HG03095 (cell line): ENCODE data around the gene CDHR3.
"Not testable (repeated sequence)": the region's sequence is repeated elsewhere in the genome, so short reads cannot be mapped to it uniquely, and the experiment has no call there.

Experiments
- ATAC-seq: cut with Tn5 transposase; IDR thresholded peaks from one replicate; pipeline ENCODE4 v1.9.1; 2021; ENCODE audit warnings: moderate library complexity; ENCODE audit not compliant: unreplicated experiment

Gene CDHR3

GRCh38 chr7:105962353-105962752, 711 bp upstream of the CDHR3 start:
- no peak for ATAC-seq

DNA sequence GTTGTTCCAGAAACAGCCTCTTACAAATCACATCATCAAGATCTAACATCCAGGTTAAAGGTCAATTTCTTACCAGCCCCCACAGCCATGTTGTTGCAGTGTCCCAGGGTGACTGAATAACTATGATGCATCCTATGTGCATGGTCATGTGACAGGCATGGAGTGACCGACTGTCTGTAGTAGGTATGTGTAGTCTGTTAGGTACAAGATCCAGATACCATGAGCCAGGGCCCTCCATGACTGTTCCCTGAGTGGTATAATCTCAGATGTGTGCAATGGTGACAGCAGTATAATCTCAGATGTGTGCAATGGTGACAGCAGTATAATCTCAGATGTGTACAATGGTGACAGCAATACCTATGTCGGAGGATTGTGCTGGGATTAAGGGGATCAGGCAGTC, 8.8 kb downstream of the CDHR3 start:
- ATAC-seq, result no peak

DNA sequence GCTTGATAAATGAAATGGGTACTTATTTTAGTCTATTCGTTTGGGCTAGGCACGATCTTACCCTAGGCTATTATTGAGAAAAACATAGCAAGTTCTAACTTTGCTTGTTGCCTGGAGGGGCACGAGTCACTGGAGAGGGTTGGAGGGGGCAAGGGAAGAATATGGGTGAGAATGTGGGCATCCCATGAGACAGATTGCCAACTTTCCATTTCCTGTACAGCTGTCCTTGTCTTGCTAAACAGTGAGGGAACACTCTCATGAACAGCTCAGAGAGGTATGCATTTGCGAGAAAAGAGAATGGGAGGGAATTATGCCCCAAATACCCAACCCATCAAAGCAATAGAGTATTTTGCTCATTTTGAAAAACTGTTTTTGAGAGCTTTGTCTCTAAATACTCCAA, 9.2 kb downstream of the CDHR3 start:
- no peak for ATAC-seq

GRCh38 chr7:105974471-105974870, 11.4 kb downstream of the CDHR3 start:
- ATAC-seq, result no peak

- ATAC-seq, result no peak
These were observed 12.8 kb downstream of the CDHR3 start for GRCh38 chr7:105975770-105976417.

DNA sequence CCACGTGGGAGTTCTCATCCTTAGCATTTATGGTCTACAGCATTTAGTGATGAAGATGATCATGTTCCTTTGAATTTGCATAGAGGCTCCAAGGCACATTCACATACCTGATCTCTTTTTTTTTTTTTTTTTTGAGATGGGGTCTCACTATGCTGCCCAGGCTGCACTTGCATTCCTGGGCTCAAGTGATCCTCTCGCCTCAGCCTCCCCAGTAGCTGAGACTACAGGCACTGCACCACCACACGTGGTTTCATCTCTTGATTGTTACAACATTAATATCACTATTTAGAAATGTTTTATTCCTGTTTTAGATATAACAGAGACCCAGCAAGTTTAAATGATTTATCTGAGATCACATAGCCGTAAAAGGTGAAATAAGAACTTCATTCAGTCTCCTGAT, 13.8 kb downstream of the CDHR3 start:
- ATAC-seq, result no peak

DNA sequence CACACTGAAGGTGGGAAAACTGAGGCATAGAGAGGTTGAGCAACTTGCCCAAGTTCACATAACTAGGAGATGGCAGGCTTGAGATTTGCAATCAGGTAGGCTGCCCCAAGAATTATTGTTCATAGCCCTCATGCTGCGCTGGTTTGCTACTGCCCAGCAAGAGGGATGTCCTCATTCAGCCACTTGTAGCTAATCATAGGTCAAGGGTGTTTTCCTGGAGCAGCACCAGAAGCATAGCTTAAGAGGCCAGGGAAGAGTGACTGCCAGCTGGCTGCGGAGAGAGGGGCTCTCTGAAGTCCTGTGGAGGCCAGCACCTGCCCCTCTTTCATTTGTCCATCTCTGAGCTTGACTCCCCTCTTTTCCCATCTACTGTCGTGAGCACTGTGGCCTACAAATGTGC, 15.0 kb downstream of the CDHR3 start:
- no peak for ATAC-seq

GRCh38 chr7:105978974-105979373, 15.9 kb downstream of the CDHR3 start:
- no peak for ATAC-seq

- no peak for ATAC-seq
These were observed 16.3 kb downstream of the CDHR3 start for GRCh38 chr7:105979405-105979804.

DNA sequence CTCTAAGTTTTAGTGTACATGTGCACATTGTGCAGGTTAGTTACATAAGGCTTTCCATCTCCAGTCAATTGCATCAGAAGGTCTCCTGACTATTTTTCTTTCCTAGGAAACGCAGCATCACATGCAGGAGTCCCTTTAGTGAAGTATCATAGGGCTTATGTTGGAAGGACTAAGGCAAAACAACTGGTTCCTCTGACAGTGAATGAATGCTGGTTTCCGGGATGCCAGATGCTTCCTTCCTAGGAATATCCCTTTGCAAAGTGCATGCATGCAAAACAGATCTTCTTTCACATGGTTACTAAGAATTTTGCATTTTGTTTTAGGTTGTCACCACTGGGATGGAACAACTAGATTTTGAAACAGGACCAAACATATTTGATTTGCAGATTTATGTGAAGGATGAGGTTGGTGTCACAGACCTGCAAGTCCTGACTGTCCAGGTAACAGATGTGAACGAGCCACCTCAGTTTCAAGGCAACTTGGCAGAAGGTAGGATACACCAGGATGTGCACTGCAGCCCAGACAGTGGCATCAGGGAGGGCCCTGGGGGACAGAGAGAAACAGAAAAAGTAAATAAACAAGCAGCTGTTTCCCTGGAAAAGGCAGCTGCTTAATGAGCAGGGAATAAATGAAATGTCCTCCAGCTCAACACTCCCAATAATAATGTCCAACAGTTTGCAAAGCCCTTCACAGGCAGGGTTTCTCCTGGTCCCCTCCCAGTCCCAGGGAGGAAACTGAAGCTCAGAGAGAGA, 17.8 kb downstream of the CDHR3 start:
- no peak for ATAC-seq

DNA sequence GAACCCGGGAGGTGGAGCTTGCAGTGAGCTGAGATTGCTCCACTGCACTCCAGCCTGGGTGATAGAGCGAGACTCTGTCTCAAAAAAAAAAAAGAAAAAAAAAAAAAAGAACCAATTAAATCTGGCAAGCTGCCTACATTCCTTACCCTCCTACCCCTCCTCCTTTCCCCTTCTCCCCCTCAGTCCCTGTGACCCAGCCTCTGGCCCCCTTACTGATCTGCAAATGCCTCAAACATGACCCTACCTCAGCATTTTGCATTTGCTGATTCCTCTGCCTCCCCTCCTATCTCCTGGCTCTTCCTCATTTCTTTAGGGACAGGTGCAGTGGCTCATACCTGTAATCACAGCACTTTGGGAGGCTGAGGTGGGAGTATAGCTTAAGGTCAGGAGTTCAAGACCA, 19.3 kb downstream of the CDHR3 start:
- no peak for ATAC-seq

- ATAC-seq, result not testable (repeated sequence)
These were observed 21.7 kb downstream of the CDHR3 start for GRCh38 chr7:105984808-105985207.

DNA sequence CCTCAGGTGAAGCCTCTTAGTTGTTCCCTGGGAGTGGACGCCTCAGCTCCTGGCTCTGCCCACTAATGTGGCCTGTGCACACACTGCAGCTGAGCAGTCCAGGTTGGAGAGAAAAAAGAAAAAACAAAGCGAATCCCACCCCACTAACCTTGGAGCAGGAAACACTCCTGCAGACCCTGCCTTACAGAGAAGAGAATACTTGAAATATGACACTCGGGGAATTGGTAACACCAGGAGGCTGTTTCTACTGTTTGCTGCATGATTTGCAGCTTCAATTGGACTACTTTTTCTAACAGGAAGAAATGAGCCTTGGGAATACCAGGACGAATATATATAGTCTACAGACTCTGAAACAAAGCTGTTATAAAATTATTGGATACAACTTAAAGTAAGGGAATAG, 22.2 kb downstream of the CDHR3 start:
- ATAC-seq, result no peak

DNA sequence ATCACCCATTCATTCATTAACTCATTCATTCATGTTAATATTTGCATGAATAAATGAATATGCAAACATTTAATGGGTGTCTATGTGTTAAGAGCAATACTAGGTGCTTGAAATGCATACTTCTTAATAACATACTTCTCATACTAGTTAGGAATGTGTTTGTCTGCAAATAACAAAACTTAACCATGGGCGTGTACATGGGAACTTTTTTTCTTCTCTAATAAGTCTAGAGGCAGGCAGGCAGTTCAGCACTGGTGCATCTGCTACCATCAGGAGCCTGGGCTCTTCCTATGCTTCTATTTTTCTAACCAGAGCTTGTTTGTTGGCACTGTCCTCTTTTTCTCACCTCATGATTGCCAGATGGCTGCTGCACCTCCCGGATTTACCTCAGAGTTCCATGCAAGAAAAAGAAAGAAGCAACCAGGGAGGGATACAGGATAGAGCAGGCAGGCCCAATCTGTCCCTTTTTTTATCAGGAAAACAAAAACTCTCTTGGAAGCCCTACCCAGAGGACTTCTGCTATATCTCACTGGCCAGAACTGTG, 22.7 kb downstream of the CDHR3 start:
- ATAC-seq, result no peak

GRCh38 chr7:105987046-105987445, 24.0 kb downstream of the CDHR3 start:
- no peak for ATAC-seq

GRCh38 chr7:105988276-105988675, 25.2 kb downstream of the CDHR3 start:
- no peak for ATAC-seq

DNA sequence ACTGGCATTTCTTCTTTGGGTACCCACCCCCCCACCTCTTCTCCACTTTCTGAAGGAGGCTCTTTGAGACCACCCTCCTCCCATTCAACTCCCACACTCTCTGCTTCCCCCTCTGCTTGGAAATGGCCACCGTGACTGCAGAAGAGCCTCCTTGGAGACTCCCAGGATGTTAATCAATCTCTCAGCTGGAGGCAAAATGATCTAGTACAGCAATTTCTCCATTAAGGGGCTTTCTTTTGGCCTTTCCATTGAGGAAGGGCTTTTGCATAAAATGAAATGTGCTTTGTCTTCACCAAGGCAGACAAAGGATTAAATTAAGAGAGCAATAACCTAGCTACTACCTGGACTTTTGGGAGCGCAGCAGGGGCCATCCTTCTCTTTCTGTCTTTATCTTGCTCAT, 26.1 kb downstream of the CDHR3 start:
- ATAC-seq, result no peak

- ATAC-seq, result no peak
These were observed 26.6 kb downstream of the CDHR3 start for GRCh38 chr7:105989686-105990085.

DNA sequence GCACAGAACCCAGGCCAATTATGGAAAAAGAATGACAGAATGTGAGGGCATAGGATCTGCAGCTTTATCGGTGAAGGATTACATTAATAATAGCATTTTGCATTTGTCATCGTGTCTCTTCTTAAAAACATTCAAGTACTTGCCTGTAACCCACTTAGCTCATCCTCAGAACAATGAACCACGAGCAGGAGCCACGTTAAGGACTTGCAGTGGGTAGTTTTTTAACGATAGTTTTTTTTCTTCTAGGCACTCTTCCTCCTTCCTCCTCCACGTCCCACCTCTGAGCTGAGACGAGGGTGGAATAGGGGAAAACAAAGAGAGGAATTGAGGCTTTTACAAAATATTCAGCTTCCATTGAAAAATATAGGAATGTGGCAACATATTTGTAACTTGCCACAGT, 27.1 kb downstream of the CDHR3 start:
- ATAC-seq, result no peak

DNA sequence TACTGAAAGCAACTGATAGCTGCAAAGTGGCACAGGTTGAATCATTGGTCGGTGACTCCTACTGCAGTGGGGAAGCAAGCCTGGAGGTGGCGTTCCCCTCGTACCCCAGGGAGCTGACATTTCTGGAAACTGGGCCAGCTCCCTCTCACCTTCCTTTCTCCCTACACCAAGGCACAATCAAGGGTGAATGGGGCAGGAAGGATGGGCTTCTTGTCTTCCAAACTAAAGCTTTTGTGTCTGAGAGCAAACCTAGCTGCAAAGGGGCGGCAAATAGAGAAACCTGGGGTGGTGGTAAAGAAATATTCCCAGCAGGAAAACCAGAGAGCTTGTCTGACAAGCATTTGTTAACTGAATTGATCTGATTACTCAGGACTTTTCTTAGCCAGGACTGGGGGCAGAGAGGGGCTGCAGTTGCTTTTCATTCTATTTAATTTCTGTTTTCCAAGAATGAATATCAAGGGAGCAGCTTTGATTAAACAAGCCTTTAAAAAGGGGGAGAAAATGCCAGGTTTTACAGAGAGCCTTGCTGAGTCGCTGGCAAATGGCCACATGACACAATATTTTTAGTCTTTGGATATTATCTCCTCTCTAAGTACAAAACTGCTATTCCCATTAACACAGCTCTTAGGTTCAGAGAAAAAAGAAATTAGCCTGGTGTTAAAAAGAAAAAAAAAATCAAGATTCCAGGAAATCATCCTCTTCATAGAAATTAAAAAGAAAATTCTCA, 27.8 kb downstream of the CDHR3 start:
- ATAC-seq, result no peak

DNA sequence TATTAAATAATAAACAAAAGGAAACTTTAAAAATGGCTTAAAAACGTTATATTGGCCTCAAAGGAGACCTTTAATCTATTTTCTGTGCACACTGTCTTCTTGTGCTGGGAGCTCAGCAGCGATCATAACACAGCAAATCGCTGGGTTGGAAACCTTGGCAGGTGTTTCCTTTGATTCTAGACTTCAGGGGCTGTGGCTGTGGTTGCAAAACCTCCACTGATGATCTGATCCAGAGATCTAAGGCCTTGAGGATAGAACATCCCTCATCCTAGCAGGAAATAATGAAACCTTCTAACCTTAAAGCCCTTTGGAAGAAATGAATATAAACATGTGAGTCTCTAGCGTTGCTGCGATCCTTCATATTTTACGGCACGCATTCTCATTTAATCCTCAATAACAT, 29.8 kb downstream of the CDHR3 start:
- no peak for ATAC-seq
